Skeletal muscle satellite cell (primary cell): ENCODE results near the gene MRGPRX2.

Source experiments
- H3K27me3 ChIP-seq: 2 replicates; pipeline ENCODE4 v1.7.0; 2013; ENCODE audit warnings: low read length; ENCODE audit not compliant: control insufficient read depth, insufficient read depth
- H3K36me3 ChIP-seq: 2 replicates; pipeline ENCODE4 v1.7.0; 2013; ENCODE audit warnings: mild to moderate bottlenecking, control low read depth, low read length; ENCODE audit not compliant: insufficient read depth
- H3K4me1 ChIP-seq: 2 replicates; pipeline ENCODE4 v1.7.0; 2013; ENCODE audit warnings: low read length; ENCODE audit not compliant: control insufficient read depth, insufficient read depth
- H3K4me2 ChIP-seq: 2 replicates; pipeline ENCODE4 v1.7.0; 2013; ENCODE audit warnings: mild to moderate bottlenecking, low read length
- H3K4me3 ChIP-seq: 2 replicates; pipeline ENCODE4 v1.7.0; 2013; ENCODE audit warnings: low read length
- H3K9ac ChIP-seq: 2 replicates; pipeline ENCODE4 v1.7.0; 2013; ENCODE audit warnings: mild to moderate bottlenecking, low read depth, low read length, moderate library complexity
- H3K9me3 ChIP-seq: replicated peaks from 2 replicates; pipeline ENCODE4 v1.7.0; 2013; ENCODE audit warnings: mild to moderate bottlenecking, control low read depth, low read length

Gene MRGPRX2

GRCh38 chr11:19073454-19074415 lies 13.2 kb upstream of the MRGPRX2 start:
- peaks cover 55% of the 10 kb centered on the region for H3K27me3 ChIP-seq
- no peaks in the 10 kb centered on the region for H3K36me3 ChIP-seq
- no peak overlapping the region for H3K9ac ChIP-seq
- H3K4me1 ChIP-seq: peaks cover 14% of the 10 kb centered on the region
- H3K4me3 ChIP-seq: no peak overlapping the region
- no peaks in the 10 kb centered on the region for H3K9me3 ChIP-seq
- H3K4me2 ChIP-seq: no peak overlapping the region

GRCh38 chr11:19072464-19072863 lies 11.9 kb upstream of the MRGPRX2 start:
- H3K27me3 ChIP-seq: peaks cover 68% of the 10 kb centered on the region
- H3K4me3 ChIP-seq: no peak overlapping the region
- H3K9me3 ChIP-seq: no peaks in the 10 kb centered on the region
- no peaks in the 10 kb centered on the region for H3K36me3 ChIP-seq
- H3K9ac ChIP-seq: no peak overlapping the region
- peaks cover 3% of the 10 kb centered on the region for H3K4me1 ChIP-seq
- no peak overlapping the region for H3K4me2 ChIP-seq

GRCh38 chr11:19071255-19071654 lies 10.7 kb upstream of the MRGPRX2 start:
- H3K36me3 ChIP-seq: no peaks in the 10 kb centered on the region
- no peaks in the 10 kb centered on the region for H3K9me3 ChIP-seq
- peak overlapping the region; percentile 77 for H3K4me2 ChIP-seq
- H3K27me3 ChIP-seq: peaks cover 73% of the 10 kb centered on the region
- peak overlapping the region; percentile 36 for H3K9ac ChIP-seq
- no peaks in the 10 kb centered on the region for H3K4me1 ChIP-seq
- H3K4me3 ChIP-seq: peak overlapping the region; percentile 51

GRCh38 chr11:19059833-19060232 lies 684 bp downstream of the MRGPRX2 start:
- Histone ChIP-seq H3K9me3 (no peaks in the 10 kb centered on the region), H3K36me3 (no peaks in the 10 kb centered on the region), H3K4me3 (no peak overlapping the region), H3K4me2 (no peak overlapping the region), H3K27me3 (peaks cover 74% of the 10 kb centered on the region), H3K4me1 (no peaks in the 10 kb centered on the region), H3K9ac (no peak overlapping the region)

GRCh38 chr11:19055905-19056304 lies 4.6 kb downstream of the MRGPRX2 start:
- Histone ChIP-seq H3K4me1 (no peaks in the 10 kb centered on the region), H3K9me3 (no peaks in the 10 kb centered on the region), H3K9ac (no peak overlapping the region), H3K4me2 (no peak overlapping the region), H3K4me3 (no peak overlapping the region), H3K27me3 (peaks cover 68% of the 10 kb centered on the region), H3K36me3 (no peaks in the 10 kb centered on the region)

GRCh38 chr11:19055016-19055415 lies 5.5 kb downstream of the MRGPRX2 start:
- Histone ChIP-seq H3K36me3 (no peaks in the 10 kb centered on the region), H3K4me3 (no peak overlapping the region), H3K4me2 (no peak overlapping the region), H3K9ac (no peak overlapping the region), H3K4me1 (no peaks in the 10 kb centered on the region), H3K27me3 (peaks cover 62% of the 10 kb centered on the region), H3K9me3 (no peaks in the 10 kb centered on the region)

- no peaks in the 10 kb centered on the region for H3K36me3 ChIP-seq
Measured at GRCh38 chr11:19053909-19054308, 6.6 kb downstream of the MRGPRX2 start.

GRCh38 chr11:19050281-19050680 lies 10.2 kb downstream of the MRGPRX2 start:
- no peak overlapping the region for H3K9ac ChIP-seq
- no peak overlapping the region for H3K4me2 ChIP-seq
- no peaks in the 10 kb centered on the region for H3K4me1 ChIP-seq
- H3K36me3 ChIP-seq: no peaks in the 10 kb centered on the region
- no peak overlapping the region for H3K4me3 ChIP-seq
- peaks cover 43% of the 10 kb centered on the region for H3K27me3 ChIP-seq
- no peaks in the 10 kb centered on the region for H3K9me3 ChIP-seq

More at GRCh38 chr11:19053909-19054308, 6.6 kb downstream of the MRGPRX2 start:
- H3K4me2 ChIP-seq: no peak overlapping the region
- no peak overlapping the region for H3K9ac ChIP-seq
- no peaks in the 10 kb centered on the region for H3K4me1 ChIP-seq
- H3K4me3 ChIP-seq: no peak overlapping the region
- peaks cover 56% of the 10 kb centered on the region for H3K27me3 ChIP-seq
- no peaks in the 10 kb centered on the region for H3K9me3 ChIP-seq

GRCh38 chr11:19049351-19049750 lies 11.2 kb downstream of the MRGPRX2 start:
- Histone ChIP-seq H3K36me3 (no peaks in the 10 kb centered on the region), H3K9ac (no peak overlapping the region), H3K4me3 (no peak overlapping the region), H3K9me3 (no peaks in the 10 kb centered on the region), H3K27me3 (peaks cover 33% of the 10 kb centered on the region), H3K4me1 (no peaks in the 10 kb centered on the region), H3K4me2 (no peak overlapping the region)

- Histone ChIP-seq H3K4me2 (no peak overlapping the region), H3K36me3 (no peaks in the 10 kb centered on the region), H3K9me3 (no peaks in the 10 kb centered on the region), H3K9ac (no peak overlapping the region), H3K27me3 (peaks cover 67% of the 10 kb centered on the region), H3K4me1 (no peaks in the 10 kb centered on the region), H3K4me3 (no peak overlapping the region)
Measured at GRCh38 chr11:19040051-19040450, 20.5 kb downstream of the MRGPRX2 start.

- no peaks in the 10 kb centered on the region for H3K36me3 ChIP-seq
- no peaks in the 10 kb centered on the region for H3K4me1 ChIP-seq
- H3K4me2 ChIP-seq: no peak overlapping the region
- no peak overlapping the region for H3K4me3 ChIP-seq
- peaks cover 72% of the 10 kb centered on the region for H3K27me3 ChIP-seq
- no peak overlapping the region for H3K9ac ChIP-seq
- H3K9me3 ChIP-seq: no peaks in the 10 kb centered on the region
Measured at GRCh38 chr11:19039409-19039808, 21.1 kb downstream of the MRGPRX2 start.

- H3K36me3 ChIP-seq: no peaks in the 10 kb centered on the region
- H3K9ac ChIP-seq: no peak overlapping the region
- no peaks in the 10 kb centered on the region for H3K9me3 ChIP-seq
- no peak overlapping the region for H3K4me2 ChIP-seq
- no peak overlapping the region for H3K4me3 ChIP-seq
- peaks cover 4% of the 10 kb centered on the region for H3K4me1 ChIP-seq
- H3K27me3 ChIP-seq: peaks cover 50% of the 10 kb centered on the region
Measured at GRCh38 chr11:19032990-19033389, 27.5 kb downstream of the MRGPRX2 start.
